CD4-positive, alpha-beta memory T cell (primary cell): ENCODE results near the gene PEX11B. TPM values are rescaled to one million over a fixed set of nuclear protein-coding genes. Genes with fewer than 3 reads are reported as not detected.
"Not testable (repeated sequence)": the region's sequence is repeated elsewhere in the genome, so short reads cannot be mapped to it uniquely, and the experiment has no call there.

Source experiments
- CTCF ChIA-PET: fragments of 350-600 bp; sonication (Branson Sonifier 250); formaldehyde crosslinking; loops from one replicate; lab custom pipeline; 2021; ENCODE audit warnings: inconsistent platforms; ENCODE audit not compliant: partially characterized antibody; lab: Charles Lee
- POLR2A ChIA-PET: fragments of 350-600 bp; sonication (Branson Sonifier 250); formaldehyde crosslinking; loops from one replicate; lab custom pipeline; 2021; ENCODE audit not compliant: partially characterized antibody; lab: Charles Lee
- DNase-seq, 5 donors: peaks; one replicate each; pipeline versions ENCODE4 v3.0.0 to v3.0.0-alpha.2; 2020 to 2022; ENCODE audit warnings: mixed read lengths in 1 of 5
- H3K27ac ChIP-seq: one replicate; pipeline ENCODE4 v1.7.0; 2013; ENCODE audit warnings: low read depth, low read length
- H3K27me3 ChIP-seq: 2 replicates; pipeline ENCODE4 v1.7.0; 2013; ENCODE audit warnings: mild to moderate bottlenecking, low read length, moderate library complexity; ENCODE audit not compliant: insufficient read depth
- H3K36me3 ChIP-seq: 2 replicates; pipeline ENCODE4 v1.7.0; 2013; ENCODE audit warnings: mild to moderate bottlenecking, low read length, moderate library complexity; ENCODE audit not compliant: insufficient read depth
- H3K4me1 ChIP-seq: 2 replicates; pipeline ENCODE4 v1.7.0; 2013; ENCODE audit warnings: mild to moderate bottlenecking, low read length, moderate library complexity; ENCODE audit not compliant: insufficient read depth
- H3K4me3 ChIP-seq, 2 donors: one replicate each; pipeline ENCODE4 v1.7.0; 2013; ENCODE audit warnings: low read length in 2 of 2, mild to moderate bottlenecking in 1 of 2
- H3K9me3 ChIP-seq, 2 donors: one replicate each; pipeline ENCODE4 v1.7.0; 2013; ENCODE audit warnings: low read length in 2 of 2, control low read depth in 1 of 2; ENCODE audit not compliant: control insufficient read depth in 1 of 2
- H3K27ac Mint-ChIP-seq, 7 donors: one replicate each; pipeline ENCODE4 v1.8.0; 2020 to 2021; ENCODE audit warnings: mixed read lengths in 7 of 7, mild to moderate bottlenecking in 6 of 7, inconsistent platforms in 3 of 7, moderate library complexity in 3 of 7
- H3K27me3 Mint-ChIP-seq, 2 donors: one replicate each; pipeline ENCODE4 v1.8.0; 2020 to 2021; ENCODE audit warnings: mixed read lengths in 2 of 2
- H3K36me3 Mint-ChIP-seq, 2 donors: one replicate each; pipeline ENCODE4 v1.8.0; 2020 to 2021; ENCODE audit warnings: mixed read lengths in 2 of 2, inconsistent platforms in 1 of 2, mild to moderate bottlenecking in 1 of 2
- H3K4me1 Mint-ChIP-seq, 4 donors: one replicate each; pipeline ENCODE4 v1.8.0; 2020 to 2021; ENCODE audit warnings: mixed read lengths in 4 of 4, mild to moderate bottlenecking in 1 of 4
- H3K4me3 Mint-ChIP-seq, 8 donors: one replicate each; pipeline ENCODE4 v1.8.0; 2020 to 2021; ENCODE audit warnings: mixed read lengths in 8 of 8, mild to moderate bottlenecking in 7 of 8, moderate library complexity in 6 of 8, inconsistent platforms in 3 of 8
- H3K9me3 Mint-ChIP-seq, 8 donors: one replicate each; pipeline ENCODE4 v1.8.0; 2020 to 2021; ENCODE audit warnings: mixed read lengths in 8 of 8, mild to moderate bottlenecking in 5 of 8, inconsistent platforms in 3 of 8, moderate library complexity in 1 of 8
- intact Hi-C: fragments of 100-400 bp; cut with micrococcal nuclease; formaldehyde crosslinking; loops from one replicate; pipeline ENCODE4 v1.15.1; 2023
- polyA plus RNA-seq, 2 donors: library from polyadenylated mRNA; unstranded; fragments of 300-500 nt; fragmentation: Illumina TruSeq; gene quantifications; one replicate each; pipeline ENCODE4 v1.2.3, GENCODE V29; 2021
- total RNA-seq, 2 experiments: library from RNA; stranded (reverse); gene quantifications; one replicate each; pipeline ENCODE4 v1.2.3, GENCODE V29; 2021

PEX11B gene
- total and polyA plus RNA-seq, 4 experiments from 2014 or later = 34.7 to 55.3 (median 46.6) TPM

- intact Hi-C loops = loop anchor here (1.0 kb wide), 4 partner anchors 10 to 109 kb away; partner anchors contain the start of genes ANKRD34A, PEX11B and POLR3GL
- DNase-seq = no peak
These were observed 9.6 kb upstream of the PEX11B start for GRCh38 chr1:145927916-145928643.

GRCh38 chr1:145927063-145927886 is 8.8 kb upstream of the PEX11B start, which contains the start of gene RBM8A:
Gene RBM8A, minus strand, starts transcription at chr1:145927484. Its CDS starts 58 bp downstream, at chr1:145927426.
- Mint-ChIP-seq H3K4me3 (peak within 1 kb of the TSS in 5 of 8 donors; percentile 20 to 69 (median 42)), H3K27me3 (no peaks in the 10 kb centered on the region), H3K9me3 (no peaks in the 10 kb centered on the region), H3K27ac (peak within 1 kb of the TSS in 4 of 7 donors; percentile 72 to 94 (median 82)), H3K36me3 (peaks cover 8 to 12% of the 10 kb centered on the region in 2 donors), H3K4me1 (peaks cover 10 to 25% (median 17%) of the 10 kb centered on the region in 4 donors)
- ChIA-PET CTCF (interaction anchor here (0.7 to 3.9 kb wide), 22 partner anchors 9 to 110 kb away, joined by 3 to 30 read pairs (median 5); partner anchors contain the start of genes ANKRD34A, ANKRD35, LIX1L and NUDT17), POLR2A (interaction anchor here (0.5 to 8.6 kb wide), 35 partner anchors 9 to 123 kb away, joined by 3 to 444 read pairs (median 6); partner anchors contain the start of genes ANKRD34A, ANKRD35, HJV and LIX1L)
- H3K27me3 ChIP-seq = no peaks in the 10 kb centered on the region
- peaks cover 29% of the 10 kb centered on the region for H3K4me1 ChIP-seq
- peak within 1 kb of the TSS; percentile 96 for H3K27ac ChIP-seq
- no peaks in the 10 kb centered on the region for H3K9me3 ChIP-seq
- intact Hi-C loops = loop anchor here (1.0 kb wide), 4 partner anchors 9 to 110 kb away; partner anchors contain the start of genes ANKRD34A, PEX11B and POLR3GL
- peak within 1 kb of the TSS; percentile 96 to 99 for H3K4me3 ChIP-seq
- peak; percentile 94 to 98 (median 97) for DNase-seq
- peaks cover 15% of the 10 kb centered on the region for H3K36me3 ChIP-seq

More at GRCh38 chr1:145927916-145928643, 9.6 kb upstream of the PEX11B start:
- peak overlapping the region in 6 of 8 donors; percentile 20 to 83 (median 48) for H3K4me3 Mint-ChIP-seq
- H3K27me3 Mint-ChIP-seq = no peaks in the 10 kb centered on the region
- ChIA-PET POLR2A (interaction anchor here (0.9 to 8.6 kb wide), 33 partner anchors 8 to 110 kb away, joined by 3 to 444 read pairs (median 8); partner anchors contain the start of genes ANKRD34A, ANKRD35, HJV and LIX1L), CTCF (interaction anchor here (0.7 to 3.9 kb wide), 21 partner anchors 9 to 109 kb away, joined by 3 to 30 read pairs (median 5); partner anchors contain the start of genes ANKRD34A, ANKRD35, LIX1L and NUDT17)
- Histone ChIP-seq H3K36me3 (peaks cover 15% of the 10 kb centered on the region), H3K9me3 (no peaks in the 10 kb centered on the region), H3K27me3 (no peaks in the 10 kb centered on the region), H3K4me3 (peak overlapping the region; percentile 96 to 99), H3K27ac (peak overlapping the region; percentile 96), H3K4me1 (peaks cover 38% of the 10 kb centered on the region)
- peaks cover 12 to 13% of the 10 kb centered on the region in 2 donors for H3K36me3 Mint-ChIP-seq
- peaks cover 18 to 33% (median 24%) of the 10 kb centered on the region in 4 donors for H3K4me1 Mint-ChIP-seq
- peak overlapping the region in 5 of 7 donors; percentile 35 to 94 (median 81) for H3K27ac Mint-ChIP-seq
- H3K9me3 Mint-ChIP-seq = no peaks in the 10 kb centered on the region

DNA sequence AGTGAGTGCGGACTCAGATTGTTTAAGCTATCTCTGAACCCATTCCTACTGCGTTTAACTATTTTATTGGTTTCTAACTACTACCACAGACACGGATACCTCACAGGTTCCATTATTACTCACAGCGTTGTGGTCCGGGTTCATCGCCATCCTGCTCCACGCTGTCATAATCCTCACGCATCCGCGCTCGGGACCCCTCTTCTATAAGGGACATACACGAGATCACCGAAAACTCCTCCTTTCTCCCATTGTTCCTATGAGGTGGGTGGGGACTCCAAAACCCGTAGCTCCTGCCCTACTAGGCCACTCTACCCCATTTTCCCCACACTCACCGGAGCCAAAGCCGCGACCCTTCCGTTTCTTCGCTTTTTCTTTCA is 8.2 kb upstream of the PEX11B start:
- no peaks in the 10 kb centered on the region for H3K9me3 Mint-ChIP-seq
- intact Hi-C loops = loop anchor here (1.0 kb wide), 4 partner anchors 8 to 111 kb away; partner anchors contain the start of genes ANKRD34A, PEX11B and POLR3GL
- H3K27me3 ChIP-seq = no peaks in the 10 kb centered on the region
- peak in 1 of 5 donors; percentile 50 for DNase-seq
- peaks cover 6 to 12% of the 10 kb centered on the region in 2 donors for H3K36me3 Mint-ChIP-seq
- H3K27me3 Mint-ChIP-seq = no peaks in the 10 kb centered on the region
- no peak overlapping the region for H3K27ac Mint-ChIP-seq
- H3K4me3 ChIP-seq = peak overlapping the region; percentile 96 to 99
- no peak overlapping the region for H3K4me3 Mint-ChIP-seq
- H3K9me3 ChIP-seq = no peaks in the 10 kb centered on the region
- CTCF ChIA-PET = interaction anchor here (1.0 to 3.9 kb wide), 14 partner anchors 8 to 109 kb away, joined by 3 to 30 read pairs (median 6); partner anchors contain the start of genes ANKRD34A, LIX1L, NUDT17 and PEX11B
- POLR2A ChIA-PET = interaction anchor here (0.7 to 8.6 kb wide), 22 partner anchors 9 to 111 kb away, joined by 3 to 444 read pairs (median 11); partner anchors contain the start of genes ANKRD34A, ANKRD35, HJV and LIX1L
- peak overlapping the region; percentile 96 for H3K27ac ChIP-seq
- H3K4me1 ChIP-seq = peaks cover 23% of the 10 kb centered on the region
- H3K4me1 Mint-ChIP-seq = peaks cover 7 to 20% (median 12%) of the 10 kb centered on the region in 4 donors
- H3K36me3 ChIP-seq = peaks cover 15% of the 10 kb centered on the region

DNA sequence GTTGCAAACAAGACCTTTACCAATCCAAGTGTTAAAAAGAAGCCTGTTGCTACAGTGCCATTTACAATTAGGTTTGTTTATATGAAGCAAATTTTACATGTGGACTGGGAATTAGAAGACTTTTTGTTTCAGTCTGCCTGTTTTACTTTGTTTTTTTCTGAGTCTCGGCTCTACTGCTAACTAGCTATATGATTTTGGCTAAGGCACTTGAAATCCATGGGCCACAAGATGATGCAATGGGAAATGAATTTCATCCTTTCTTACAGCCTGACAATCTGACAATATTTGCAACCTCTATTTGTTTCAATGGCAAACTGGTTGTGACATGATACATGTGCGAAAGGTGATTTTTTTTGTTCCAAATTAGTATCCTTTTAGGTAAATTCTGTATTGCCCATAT is 3.7 kb upstream of the PEX11B start:
- no peaks in the 10 kb centered on the region for H3K27me3 ChIP-seq
- ChIA-PET POLR2A (interaction anchor here (1.6 to 1.9 kb wide), 2 partner anchors 36 to 77 kb away, joined by 4 to 12 read pairs; partner anchors contain the start of genes LIX1L and NUDT17), CTCF (interaction anchor here (1.4 kb wide), 1 partner anchor 77 kb away, joined by 4 read pairs; the partner anchor contains the start of gene NUDT17)
- no peak overlapping the region for H3K4me3 ChIP-seq
- Mint-ChIP-seq H3K27ac (no peak overlapping the region), H3K9me3 (no peaks in the 10 kb centered on the region), H3K27me3 (no peaks in the 10 kb centered on the region), H3K36me3 (peaks cover 12 to 15% of the 10 kb centered on the region in 2 donors), H3K4me1 (peaks cover 15 to 35% (median 27%) of the 10 kb centered on the region in 4 donors), H3K4me3 (no peak overlapping the region)
- no peaks in the 10 kb centered on the region for H3K9me3 ChIP-seq
- H3K27ac ChIP-seq = no peak overlapping the region
- DNase-seq = no peak
- intact Hi-C loops = no loop called here
- peaks cover 33% of the 10 kb centered on the region for H3K4me1 ChIP-seq
- peaks cover 15% of the 10 kb centered on the region for H3K36me3 ChIP-seq

- Mint-ChIP-seq H3K4me1 (peaks cover 20 to 45% (median 34%) of the 10 kb centered on the region in 4 donors), H3K4me3 (peak overlapping the region in 7 of 8 donors; percentile 60 to 96 (median 90)), H3K36me3 (peaks cover 16 to 29% of the 10 kb centered on the region in 2 donors), H3K27ac (peak overlapping the region in 6 of 7 donors; percentile 14 to 96 (median 74))
- Histone ChIP-seq H3K4me1 (peaks cover 28% of the 10 kb centered on the region), H3K36me3 (peaks cover 11% of the 10 kb centered on the region)
- H3K4me3 ChIP-seq, H3K9me3 Mint-ChIP-seq, DNase-seq, H3K27me3 ChIP-seq, CTCF ChIA-PET, intact Hi-C loops, H3K27me3 Mint-ChIP-seq, H3K27ac ChIP-seq, H3K9me3 ChIP-seq: not testable (repeated sequence)
- POLR2A ChIA-PET = interaction anchor here (1.3 to 4.9 kb wide), 4 partner anchors 34 to 59 kb away, joined by 3 to 61 read pairs (median 30); partner anchors contain the start of genes ANKRD34A, LIX1L and POLR3GL
These were observed 1.8 kb upstream of the PEX11B start for GRCh38 chr1:145920297-145920696.
